Stimulated activated CD8-positive, alpha-beta memory T cell treated with anti-CD3 and anti-CD28 coated beads, Interleukin-7, amount 100 ng/mL, for 24 hours (primary cell): ENCODE results near the gene PRKAR2A.
A peak's percentile ranks its signal among the peaks of the same experiment; 100 is the strongest.

Experiments used
- DNase-seq: peaks from one replicate; pipeline ENCODE4 v3.0.0-alpha.2; 2020; ENCODE audit warnings: low read depth

The PRKAR2A gene

DNA sequence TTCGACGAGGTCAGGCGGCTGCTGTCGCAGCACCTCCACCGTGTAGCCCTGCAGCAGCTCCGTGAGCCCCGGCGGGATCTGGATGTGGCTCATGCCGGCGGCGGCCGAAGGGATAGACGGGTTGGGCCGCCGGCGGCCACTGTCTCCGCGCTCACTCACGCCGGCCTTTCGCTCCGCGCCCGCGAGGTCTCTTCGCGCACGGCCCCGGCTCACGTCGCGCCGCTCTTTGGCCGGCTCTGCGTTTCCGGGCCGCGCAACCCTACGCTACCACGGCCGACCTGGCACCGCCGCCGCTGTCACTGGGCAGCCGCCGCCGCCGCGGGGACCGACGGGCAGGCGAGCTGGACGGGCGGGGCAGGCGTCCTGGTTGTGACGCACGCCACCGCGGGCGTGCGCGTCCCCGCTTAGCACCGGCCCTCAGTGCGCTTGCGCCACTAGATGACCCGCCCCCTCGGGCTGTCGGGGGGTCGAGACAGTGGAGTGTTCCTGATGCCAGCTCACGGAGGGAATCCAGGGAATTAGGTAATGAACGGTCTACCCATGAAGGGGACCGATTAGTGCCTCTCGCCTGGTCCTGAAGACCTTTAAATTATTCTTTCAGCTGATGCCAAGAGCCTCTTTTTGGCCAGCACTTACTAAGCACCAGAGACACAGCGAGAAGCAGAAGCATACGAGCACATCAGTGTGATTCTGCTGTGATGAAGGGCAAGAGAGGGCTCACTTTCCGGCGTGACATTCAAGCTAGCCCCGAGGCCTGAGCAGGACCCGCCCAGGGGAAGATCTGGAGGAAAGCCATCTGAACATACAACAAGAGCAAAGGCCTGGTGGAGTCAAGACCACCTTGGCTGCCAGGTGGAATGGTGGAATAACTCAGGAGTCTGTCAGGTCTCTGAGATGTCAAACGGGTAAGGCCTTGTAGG, at the start of gene PRKAR2A:
PRKAR2A (minus strand) TSS at position 371 of the 920 bp plus-strand sequence; CDS start at position 93, 278 bp downstream.
- DNase-seq: peak; percentile 70

DNA sequence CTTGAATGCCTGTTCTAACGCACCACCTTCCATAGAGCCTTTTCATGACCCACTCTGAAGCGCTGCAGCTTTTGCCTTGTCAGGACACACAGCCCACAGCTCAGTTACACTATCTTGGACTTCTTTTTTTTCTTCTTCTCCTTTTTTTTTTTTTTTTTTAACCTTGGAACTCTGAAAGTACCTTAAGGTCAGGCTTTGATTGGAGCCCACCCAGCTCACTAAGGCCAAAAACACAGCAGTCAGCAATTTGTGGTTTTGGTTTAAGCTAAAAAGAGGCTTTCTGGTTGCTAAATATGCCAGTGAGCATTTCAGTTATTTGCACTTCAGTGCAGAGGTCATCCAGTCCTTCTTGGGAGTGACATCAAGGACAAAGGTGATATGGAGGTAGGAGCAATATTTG, 49.3 kb upstream of the PRKAR2A start:
- DNase-seq: no peak

DNA sequence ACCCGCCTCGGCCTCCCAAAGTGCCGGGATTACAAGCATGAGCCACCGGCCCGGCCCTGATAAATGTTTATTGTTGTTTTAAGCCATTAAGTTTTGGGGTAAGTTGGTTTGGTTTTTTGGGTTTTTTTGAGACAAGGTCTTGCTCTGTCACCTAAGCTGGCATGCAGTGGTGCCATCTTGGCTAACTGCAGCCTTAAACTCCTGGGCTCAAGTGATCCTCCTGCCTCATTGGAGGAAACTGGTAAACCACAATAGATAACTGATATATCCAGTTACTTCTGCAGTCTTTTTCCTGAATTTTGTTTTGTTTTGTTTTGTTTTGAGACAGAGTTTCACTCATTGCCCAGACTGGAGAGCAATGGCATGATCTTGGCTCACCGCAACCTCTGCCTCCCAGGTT, 46.8 kb upstream of the PRKAR2A start:
- no peak for DNase-seq

DNA sequence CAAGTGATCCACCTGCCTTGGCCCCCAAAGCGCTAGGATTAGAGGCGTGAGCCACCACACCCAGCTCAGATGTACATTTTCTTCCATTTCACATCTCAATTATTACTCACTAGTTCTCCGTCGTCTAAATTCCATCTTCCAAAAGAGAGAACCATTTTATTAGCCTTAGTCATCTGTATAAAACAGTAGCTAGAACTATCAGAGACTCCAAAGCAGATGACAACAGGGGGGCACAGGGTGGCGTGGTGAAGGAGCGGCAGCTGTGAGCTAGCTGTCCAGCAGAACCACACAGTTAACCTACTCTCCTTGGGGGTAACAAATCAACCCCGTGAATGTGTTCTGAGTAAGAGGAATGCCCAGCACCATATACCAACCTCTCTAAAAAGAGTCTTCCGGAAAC, 43.9 kb upstream of the PRKAR2A start:
- no peak for DNase-seq

DNA sequence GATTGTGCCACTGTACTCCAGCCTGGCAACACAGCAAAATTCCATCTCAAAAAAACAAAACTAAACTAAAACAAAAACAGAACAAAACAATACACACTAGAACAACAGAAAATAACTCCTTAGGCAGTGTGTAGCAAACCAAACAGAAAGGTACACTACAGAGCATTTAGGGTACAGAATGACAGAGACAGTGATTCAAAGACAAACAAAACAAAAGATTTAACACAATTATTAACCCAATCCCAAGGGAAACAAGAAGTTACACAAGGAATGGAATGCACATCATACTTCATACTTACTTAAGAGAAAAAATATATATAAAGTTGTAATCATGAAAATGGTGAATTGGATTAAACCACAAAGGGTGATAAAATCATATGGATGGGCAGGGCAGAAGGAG, 38.1 kb upstream of the PRKAR2A start:
- DNase-seq: no peak

DNA sequence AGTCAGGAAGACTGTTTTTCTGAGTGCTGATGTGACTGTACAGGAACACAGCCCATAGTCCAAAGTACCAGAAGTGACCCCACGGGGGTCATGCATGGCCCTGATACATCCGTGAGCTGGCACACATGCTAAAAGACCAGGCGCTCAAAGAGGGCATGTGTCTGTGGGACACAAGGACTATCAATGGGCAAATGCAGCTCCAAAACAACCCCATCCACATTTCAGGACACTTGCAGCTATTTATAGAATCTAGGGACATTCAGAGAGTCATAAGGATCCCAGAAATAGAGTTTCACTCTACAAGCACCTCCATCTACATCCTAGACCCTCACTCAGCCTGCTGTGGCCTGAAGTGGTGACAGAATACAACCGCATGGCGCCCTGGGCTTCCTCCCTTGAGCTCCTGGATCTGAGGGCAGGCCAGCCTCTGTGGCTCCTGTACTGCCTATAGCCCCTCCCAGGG, 34.0 kb upstream of the PRKAR2A start:
- no peak for DNase-seq

DNA sequence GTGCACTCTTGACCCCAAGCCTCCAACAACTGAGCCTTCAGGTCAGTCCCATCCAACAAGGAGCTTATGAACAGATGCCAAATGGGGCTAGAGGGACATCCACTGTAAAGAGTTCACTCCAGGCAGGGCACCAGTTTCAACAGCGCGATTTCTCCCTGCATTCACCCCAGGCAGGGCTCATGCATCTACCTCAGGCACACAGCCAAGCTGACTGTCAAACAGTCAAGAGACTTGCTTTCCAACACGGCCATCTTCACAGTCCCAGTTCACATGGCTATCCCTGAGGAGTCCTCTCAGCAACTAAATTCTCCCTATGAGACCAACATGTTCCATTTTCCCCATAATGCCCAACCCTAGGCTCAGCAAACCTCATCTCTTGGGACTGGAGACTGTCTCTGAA, 33.3 kb upstream of the PRKAR2A start:
- DNase-seq: no peak

DNA sequence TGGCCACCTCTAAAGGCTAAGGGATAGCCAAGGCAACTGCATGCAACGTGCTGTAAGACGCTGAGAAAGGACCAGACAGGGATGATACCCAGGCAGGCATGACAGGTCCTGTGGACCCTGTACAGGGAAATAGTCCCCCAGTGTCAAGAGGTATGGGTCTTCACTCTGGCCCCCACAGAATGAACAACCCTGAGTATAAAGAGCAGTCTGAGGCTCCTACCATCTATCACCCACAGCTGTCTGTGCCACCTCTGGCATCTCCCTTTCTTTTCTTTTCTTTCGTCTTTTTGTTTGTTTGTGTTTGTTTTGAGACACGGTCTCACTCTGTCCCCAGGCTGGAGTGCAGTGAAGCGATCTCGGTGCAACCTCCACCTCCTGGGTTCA, 32.3 kb upstream of the PRKAR2A start:
- DNase-seq: no peak

DNA sequence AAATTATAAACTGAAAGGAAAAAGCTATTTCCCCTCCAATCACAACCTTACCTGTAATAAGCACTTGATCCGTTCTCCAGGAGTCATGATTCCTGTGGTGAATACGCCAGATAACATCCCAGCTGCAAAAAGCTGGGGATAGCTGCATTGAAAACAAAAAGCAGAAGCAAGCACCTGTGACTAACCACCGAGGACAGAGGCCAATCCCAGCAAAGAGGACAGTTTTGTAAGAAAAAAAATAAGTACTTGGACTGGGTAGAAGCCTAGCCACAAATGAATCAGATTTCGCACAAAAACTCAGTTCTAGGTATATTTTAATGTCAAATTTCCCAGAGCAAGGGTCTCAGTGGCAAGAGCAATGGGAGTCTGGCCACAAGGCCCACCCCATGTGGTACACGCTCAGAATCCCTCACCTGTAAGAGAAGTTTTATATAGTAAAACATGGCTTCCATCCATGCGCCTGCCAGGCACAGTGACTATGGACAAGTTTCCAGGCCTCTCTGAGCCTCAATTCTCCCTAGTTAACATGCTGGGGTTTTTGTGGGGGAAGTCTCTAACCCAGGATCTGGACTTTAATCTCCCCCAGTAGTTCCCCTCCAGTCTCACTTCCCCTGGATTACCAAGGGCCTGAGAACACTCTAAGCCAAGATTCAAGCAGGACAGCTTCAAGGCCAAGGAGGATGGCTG, 31.8 kb upstream of the PRKAR2A start:
- DNase-seq: no peak

DNA sequence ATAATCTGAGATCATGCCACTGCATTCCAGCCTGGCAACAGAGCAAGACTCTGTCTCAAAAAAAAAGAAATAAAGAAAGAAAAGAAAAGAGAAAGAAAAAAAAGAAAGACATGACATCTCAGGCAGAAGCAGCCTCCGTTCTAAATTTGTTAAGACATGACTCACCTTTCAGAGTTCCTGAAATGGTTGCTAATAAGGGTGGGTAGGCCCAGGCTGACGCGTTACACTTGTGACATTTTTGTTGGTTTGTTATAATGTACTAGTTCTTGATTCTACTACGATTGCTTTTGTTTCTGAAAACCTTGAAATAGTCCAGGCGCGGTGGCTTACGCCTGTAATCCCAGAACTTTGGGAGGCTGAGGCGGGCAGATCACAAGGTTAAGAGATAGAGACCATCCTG, 30.0 kb upstream of the PRKAR2A start:
- no peak for DNase-seq

DNA sequence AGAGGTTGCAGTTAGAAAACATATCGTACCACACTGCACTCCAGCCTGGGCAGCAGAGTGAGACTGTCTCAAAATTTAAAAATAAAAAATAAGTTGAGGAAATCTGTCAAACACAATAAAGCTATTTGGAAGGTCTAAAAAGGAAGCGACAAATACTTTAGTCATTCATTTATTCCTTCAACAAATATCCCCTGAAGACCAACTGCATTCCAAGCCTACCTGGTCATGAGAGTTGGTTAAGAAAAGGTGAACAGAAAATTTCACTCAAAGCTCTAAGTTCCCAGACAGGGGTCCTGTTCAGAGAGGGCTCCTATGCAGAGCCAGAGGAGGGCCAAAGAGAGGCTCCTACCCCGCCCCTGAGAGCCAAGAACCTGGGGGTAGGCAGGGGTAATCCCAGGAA, 15.4 kb upstream of the PRKAR2A start:
- DNase-seq: no peak

DNA sequence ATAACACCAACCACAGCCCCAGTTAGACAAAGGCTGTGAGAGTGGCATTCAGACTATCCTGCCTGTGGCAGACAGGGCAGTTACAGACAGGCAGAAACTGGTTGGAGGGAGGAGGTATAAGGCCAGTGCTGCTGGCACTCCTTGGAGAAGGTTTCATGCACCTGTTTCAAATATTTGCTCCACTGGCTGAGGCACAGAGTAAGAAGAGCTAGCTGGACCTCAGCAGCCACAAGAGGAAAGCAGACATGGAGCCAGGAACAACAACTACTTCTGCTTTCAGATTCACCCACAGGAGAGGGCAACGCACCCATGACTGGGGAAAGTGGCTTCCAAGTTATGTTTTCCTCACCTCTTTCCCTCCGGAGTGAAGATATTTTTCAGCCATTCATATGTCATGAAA, 11.5 kb upstream of the PRKAR2A start:
- DNase-seq: no peak

DNA sequence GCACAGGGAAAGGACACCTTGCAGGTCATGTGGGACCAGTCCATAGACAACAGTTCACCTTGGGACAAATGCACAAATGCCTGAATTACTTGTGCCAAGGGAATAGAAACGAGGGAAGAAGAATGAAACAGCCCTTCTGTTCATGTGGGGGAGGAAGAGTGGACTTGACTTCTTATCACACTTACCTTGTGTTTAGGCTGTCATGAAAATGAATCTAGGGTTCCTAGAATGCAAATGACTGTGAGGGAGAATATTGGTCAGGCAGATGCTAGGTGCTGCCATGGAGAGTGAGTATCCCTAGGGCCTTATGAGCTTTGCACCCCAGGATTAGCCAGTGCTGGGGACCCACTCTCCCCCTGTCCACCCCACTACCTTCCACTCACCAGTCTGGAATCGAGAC, 11.0 kb upstream of the PRKAR2A start:
- no peak for DNase-seq

DNA sequence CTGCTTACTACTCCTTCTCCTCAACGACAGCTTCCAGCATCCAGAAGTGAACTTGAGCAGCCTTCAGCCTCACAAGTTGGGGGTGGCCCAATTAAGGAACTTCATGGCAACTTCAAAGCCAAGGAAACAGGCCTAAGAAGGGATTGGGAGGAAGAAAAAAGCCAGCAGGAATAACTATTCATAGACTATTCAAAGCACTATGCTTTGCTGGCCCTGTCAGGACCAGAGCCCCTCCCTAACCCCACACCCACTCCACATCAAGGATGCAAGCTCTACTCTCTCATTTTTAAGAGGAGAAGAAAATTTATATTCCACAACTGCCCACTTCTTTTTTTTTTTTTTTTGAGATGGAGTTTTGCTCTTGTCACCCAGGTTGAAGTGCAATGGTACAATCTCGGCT, 10.0 kb upstream of the PRKAR2A start:
- DNase-seq: no peak

DNA sequence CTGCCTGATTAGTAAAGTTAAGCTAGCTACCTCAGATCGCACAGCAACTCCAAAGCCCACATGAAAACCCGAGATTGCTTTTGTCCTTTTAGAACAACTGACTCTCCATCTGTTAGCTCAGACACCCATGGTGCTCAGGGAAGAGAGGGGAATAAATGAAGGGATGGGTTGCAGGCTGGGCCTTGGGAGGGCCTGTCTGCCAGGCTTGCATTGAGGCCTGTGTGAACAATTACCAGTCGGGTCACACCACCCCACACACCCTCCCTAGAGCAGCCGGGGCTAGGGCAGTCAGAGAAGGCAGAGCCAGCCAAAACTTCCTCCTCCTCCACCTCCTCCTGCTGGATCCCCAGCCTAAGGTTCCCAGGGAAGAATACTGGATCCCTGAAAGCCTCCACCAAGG, 8.8 kb upstream of the PRKAR2A start:
- DNase-seq: no peak

DNA sequence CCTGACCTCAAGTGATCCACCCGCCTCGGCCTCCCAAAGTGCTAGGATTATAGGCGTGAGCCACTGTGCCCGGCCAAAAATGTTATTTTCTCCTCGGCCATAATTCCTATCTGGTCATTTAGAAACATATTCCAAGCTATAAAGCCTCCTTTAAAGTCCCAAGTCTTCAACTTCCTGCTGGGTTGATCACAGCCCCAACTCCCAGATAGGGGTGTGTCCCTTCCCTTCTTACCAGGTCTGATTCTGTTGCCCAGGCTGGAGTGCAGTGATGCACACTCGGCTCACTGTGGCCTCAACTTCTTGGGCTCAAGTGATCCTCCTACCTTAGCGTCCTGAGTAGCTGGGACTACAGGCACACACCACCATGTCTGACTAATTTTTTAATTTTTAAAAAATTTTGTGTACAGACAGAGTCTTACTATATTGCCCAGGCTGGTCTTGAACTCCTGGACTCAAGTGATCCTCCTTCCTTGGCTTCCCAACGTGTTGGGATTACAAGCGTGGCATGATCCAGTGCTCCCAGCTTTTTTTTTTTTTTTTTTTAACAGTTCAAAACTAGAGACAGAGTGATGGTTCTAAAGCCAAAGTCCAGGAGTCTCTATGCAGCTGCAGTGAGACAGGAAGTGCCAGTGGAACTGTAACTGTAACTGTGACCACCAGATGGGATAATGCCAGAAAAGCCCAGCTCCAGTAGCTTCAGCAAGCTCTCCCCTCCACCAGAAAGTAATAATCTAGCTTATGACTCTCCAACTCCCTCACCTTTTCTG, 8.2 kb upstream of the PRKAR2A start:
- no peak for DNase-seq

DNA sequence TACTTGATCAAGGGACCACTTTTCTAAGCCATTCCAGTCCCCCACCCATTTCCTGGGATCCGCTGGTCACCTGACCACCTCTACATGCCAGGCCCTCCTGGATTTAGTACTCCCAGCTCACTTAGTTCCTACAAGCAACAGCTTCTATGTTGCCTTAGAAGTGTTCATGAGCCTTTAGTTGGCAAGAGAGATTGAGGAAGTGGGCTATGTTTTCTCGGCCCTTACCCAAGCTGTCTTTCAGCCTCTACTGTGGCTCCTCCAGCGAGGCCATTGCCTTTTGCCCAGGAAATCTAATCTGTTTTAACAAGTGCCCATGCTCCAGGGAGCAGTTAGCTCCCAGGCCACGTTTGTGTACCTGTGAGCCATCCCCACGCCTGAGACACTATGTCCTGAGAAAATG, 4.5 kb upstream of the PRKAR2A start:
- DNase-seq: no peak

DNA sequence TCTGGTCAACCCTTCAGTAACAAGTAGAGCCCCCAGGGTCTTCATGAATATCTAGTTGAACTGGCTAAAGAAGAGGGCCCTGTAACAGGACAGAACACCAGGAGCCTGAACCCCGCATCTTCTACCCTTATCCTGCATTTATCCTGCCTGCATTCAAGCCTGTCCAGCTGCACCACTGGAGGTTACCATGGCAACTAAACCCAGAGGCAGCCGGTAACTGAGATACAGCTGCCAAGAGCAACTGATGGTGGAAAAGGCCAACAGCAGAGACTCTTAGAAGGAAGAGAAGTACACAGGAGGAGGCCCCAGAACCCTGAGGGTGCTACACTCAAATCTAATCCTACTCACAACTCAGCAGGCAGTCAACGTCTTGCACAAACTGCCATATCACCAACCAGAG, 3.7 kb upstream of the PRKAR2A start:
- DNase-seq: no peak

DNA sequence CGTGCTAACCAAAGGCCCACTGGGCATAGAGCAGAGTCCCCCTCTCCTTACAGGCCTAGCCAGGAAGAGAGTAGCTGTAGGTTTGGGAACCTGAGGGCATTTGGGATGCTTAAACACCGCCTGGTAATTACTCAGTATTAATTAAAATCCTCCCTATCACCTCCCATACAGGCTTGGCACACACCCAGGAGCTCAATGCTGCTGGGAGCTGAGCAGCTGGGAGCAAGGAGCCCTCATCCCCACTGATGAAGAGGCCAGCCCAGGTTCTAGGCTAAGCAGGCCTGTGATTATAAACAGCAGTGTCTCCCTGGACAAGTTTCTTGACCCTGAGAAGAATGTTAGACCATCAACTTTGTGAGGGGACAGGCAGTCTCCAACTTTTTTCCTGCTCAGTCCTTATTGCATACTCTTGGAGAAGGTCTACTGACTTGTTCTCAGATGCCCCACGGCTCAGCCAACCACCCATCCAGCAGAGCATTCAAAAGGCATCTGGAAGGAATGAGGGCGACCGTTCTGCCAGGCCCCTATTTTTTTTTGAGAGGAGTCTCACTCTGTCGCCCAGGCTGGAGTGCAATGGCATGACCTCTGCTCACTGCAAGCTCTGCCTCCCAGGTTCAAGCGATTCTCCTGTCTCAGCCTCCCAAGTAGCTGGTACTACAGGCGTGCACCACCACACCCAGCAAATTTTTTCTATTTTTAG, 1.3 kb upstream of the PRKAR2A start:
- DNase-seq: no peak

DNA sequence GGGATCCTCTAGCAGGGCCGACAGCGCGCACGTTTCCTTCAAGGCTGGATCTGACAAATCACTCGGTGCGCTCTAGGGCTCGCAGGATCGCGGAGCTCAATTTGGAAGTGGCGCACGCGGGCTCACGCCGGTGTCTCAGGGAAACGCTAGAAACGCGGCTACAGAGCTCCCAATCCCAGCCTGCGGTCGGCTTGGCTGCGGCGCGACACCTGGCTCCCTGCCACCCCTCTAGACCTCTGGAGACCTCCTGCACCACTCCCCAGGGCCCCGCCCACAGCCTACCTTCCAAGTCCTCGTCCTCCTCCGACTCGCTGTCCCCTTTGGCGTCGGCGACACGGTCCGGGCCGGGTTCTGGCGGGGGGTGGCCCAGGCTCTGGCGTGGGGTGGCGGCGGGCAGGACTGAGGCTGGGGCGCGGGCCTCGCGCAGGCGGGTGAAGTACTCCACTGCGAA, 596 bp downstream of the PRKAR2A start:
- peak; percentile 15 for DNase-seq

DNA sequence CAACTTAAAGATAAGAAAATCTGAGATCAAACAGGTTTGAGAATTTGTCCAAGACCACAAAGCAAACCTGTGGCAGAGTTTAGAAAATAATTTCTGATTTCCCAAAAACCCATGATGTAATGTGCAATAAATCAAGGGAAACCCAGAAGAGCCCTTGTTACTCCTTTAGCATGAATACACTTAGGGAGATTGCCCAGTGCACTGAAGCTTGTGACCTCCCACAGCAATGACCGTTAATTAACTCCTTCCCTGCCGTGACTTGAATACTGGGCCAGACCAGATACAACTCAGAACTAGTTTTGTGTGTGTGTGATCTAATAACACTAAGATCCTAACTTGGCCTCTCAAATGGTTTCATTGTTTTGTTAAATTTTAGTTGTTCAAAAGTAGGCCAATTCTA, 2.5 kb downstream of the PRKAR2A start:
- DNase-seq: no peak

DNA sequence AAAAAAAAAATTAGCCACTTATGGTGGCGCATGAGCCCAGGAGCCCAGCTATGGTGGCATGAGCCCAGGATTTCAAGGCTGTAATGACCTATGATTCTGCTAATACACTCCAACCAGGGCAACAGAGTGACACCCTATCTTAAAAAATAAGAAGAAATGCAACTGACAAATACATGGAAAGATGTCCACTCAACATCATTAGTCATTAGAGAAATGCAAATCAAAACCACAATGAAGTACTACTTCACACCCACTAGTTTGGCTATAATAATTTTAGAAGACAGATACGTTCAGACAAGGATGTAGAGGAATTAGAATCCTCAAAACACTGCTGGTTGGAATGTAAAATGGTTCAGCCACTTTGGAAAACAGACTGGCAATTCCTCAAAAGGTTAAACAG, 10.5 kb downstream of the PRKAR2A start:
- no peak for DNase-seq
